ENCODE measurements around the gene CNTNAP4. TPM values are rescaled to one million over a fixed set of nuclear protein-coding genes. Genes with fewer than 3 reads are reported as not detected.

Gene CNTNAP4
- total and polyA plus RNA-seq, 3 donors from 2014 or later: 1.5 to 3.5 (median 2.2) TPM

DNA sequence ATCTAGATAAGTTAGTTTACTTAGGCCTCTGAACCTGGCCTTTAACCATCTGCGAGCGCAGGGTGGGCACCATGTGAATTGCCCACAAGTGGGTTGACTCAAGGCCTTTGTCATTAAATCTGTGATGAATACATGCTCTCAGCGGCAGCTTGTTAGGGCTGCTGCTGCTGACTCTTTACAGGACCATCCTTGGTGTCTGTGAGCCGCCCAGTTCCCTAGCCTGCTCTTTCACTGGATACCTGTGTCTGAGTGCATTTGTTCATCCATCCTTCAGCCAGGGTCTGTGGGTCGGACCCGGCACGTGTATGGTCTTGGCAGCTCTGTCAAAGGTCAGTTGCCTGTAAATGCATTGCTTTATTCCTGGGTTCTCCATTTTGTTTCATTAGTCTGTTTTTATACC is 321.3 kb downstream of the CNTNAP4 start:
- no peaks in the 10 kb centered on the region for H3K27me3 ChIP-seq
- no peaks in the 10 kb centered on the region for H3K4me1 ChIP-seq
- no peak overlapping the region for H3K4me3 ChIP-seq
- no peak for DNase-seq
- H3K27ac ChIP-seq: no peak overlapping the region
- H3K36me3 ChIP-seq (ENCODE audit: low read depth, missing control alignments): no peaks in the 10 kb centered on the region
- 90 to 96% methylated on average over 7 of the region's 7 CpGs for WGBS, 2 donors
- TF ChIP-seq, protein P1, sequence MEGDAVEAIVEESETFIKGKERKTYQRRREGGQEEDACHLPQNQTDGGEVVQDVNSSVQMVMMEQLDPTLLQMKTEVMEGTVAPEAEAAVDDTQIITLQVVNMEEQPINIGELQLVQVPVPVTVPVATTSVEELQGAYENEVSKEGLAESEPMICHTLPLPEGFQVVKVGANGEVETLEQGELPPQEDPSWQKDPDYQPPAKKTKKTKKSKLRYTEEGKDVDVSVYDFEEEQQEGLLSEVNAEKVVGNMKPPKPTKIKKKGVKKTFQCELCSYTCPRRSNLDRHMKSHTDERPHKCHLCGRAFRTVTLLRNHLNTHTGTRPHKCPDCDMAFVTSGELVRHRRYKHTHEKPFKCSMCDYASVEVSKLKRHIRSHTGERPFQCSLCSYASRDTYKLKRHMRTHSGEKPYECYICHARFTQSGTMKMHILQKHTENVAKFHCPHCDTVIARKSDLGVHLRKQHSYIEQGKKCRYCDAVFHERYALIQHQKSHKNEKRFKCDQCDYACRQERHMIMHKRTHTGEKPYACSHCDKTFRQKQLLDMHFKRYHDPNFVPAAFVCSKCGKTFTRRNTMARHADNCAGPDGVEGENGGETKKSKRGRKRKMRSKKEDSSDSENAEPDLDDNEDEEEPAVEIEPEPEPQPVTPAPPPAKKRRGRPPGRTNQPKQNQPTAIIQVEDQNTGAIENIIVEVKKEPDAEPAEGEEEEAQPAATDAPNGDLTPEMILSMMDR (IDR thresholded peaks at IDR 0.05): no peak
- intact Hi-C loops (cut with DNase I; ENCODE audit: low total_unique reads): no loop called here
- H3K9me3 ChIP-seq: no peaks in the 10 kb centered on the region

DNA sequence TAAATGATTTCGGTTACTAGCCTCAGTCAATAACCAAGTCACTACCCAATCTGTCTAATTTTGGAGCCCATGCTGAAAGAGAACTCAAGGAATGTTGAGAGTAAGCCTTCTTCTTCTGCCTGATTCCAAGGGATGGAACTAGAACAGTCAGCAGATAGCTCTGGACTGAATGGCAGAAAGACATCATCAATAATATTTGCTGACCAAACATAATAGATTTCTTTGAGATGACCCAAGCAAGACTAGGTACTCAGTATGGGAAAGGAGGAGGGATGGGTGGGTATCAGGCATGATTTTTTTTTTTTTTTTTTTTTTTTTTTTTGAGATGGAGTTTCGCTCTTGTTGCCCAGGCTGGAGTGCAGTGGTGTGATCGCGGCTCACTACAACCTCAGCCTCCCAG is 330.1 kb downstream of the CNTNAP4 start:
- DNase-seq: no peak
- no peak overlapping the region for H3K27ac ChIP-seq
- H3K4me3 ChIP-seq: no peak overlapping the region
- H3K36me3 ChIP-seq (ENCODE audit: low read depth, missing control alignments): no peaks in the 10 kb centered on the region
- TF ChIP-seq, protein P1 (IDR thresholded peaks at IDR 0.05): no peak
- no peak for TF ChIP-seq POLR2A (IDR thresholded peaks at IDR 0.05)
- H3K4me1 ChIP-seq: no peaks in the 10 kb centered on the region
- 96 to 98% methylated on average over 4 of the region's 4 CpGs for WGBS, 2 donors
- no peaks in the 10 kb centered on the region for H3K27me3 ChIP-seq
- H3K9me3 ChIP-seq: no peaks in the 10 kb centered on the region
- intact Hi-C loops (cut with DNase I; ENCODE audit: low total_unique reads): no loop called here

Small RNA genes within 50 kb of the gene (small RNA-seq; reads per million reads assigned to genes)
- 0 reads per million in 2 donors for gene RF00133
- 0 reads per million in 2 donors for gene RN7SKP233
